ENCODE results near the gene PAQR3.
"Not testable (repeated sequence)": the region's sequence is repeated elsewhere in the genome, so short reads cannot be mapped to it uniquely, and the experiment has no call there.

DNA sequence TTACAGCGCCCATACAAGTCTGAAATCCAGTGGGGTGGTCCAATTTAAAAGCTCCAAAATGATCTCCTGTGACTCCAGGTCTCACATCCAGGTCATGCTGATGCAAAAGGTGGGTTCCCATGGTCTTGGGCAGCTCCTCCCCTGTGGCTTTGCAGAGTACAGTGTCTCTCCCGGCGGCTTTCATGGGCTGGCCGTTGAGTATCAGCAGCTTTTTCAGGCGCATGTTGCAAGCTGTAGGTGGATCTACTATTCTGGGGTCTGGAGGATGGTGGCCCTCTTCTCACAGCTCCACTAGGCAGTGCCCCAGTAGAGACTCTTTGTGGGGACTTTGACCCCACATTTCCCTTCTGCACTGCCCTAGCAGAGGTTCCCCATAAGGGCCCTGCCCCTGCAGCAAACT, 70.5 kb downstream of the PAQR3 start:
- TF ChIP-seq CTCF (IDR thresholded peaks at IDR 0.05); TCF7L2 (IDR thresholded peaks at IDR 0.05; ENCODE audit: low read depth, low read length); POLR2AphosphoS5 (IDR thresholded peaks at IDR 0.05; ENCODE audit: low read depth, low read length): not testable (repeated sequence)
